ENCODE measurements around the gene KRT75.

DNA sequence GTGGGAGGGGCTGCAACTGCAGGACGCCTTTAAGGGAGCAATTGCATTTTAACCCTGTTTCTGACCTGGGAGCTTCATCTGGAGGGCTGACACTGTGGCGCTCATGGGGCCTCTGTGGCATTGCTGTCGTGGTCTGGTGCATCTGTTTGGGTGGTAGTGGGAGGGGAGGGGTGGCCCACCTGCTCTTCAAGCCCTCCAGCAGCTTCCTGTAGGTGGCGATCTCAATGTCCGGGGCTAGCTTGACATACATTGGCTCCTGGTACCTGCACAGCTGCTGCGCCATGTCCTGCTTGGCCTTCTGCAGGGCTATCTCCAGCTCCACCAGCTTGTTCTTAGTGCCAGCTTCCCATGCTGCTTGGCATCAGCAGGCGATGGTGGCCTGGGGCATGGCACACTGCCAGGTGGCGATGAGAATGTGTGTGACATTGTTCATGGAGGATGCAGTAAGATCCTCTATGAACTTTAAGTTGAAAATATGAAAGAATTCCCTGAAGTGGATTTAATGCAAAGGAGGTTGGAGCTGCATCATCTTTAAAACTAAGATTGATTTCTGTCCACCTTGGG is 20.3 kb downstream of the KRT75 start:
- TF ChIP-seq, protein P1, sequence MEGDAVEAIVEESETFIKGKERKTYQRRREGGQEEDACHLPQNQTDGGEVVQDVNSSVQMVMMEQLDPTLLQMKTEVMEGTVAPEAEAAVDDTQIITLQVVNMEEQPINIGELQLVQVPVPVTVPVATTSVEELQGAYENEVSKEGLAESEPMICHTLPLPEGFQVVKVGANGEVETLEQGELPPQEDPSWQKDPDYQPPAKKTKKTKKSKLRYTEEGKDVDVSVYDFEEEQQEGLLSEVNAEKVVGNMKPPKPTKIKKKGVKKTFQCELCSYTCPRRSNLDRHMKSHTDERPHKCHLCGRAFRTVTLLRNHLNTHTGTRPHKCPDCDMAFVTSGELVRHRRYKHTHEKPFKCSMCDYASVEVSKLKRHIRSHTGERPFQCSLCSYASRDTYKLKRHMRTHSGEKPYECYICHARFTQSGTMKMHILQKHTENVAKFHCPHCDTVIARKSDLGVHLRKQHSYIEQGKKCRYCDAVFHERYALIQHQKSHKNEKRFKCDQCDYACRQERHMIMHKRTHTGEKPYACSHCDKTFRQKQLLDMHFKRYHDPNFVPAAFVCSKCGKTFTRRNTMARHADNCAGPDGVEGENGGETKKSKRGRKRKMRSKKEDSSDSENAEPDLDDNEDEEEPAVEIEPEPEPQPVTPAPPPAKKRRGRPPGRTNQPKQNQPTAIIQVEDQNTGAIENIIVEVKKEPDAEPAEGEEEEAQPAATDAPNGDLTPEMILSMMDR (tag by site-specific recombination; IDR thresholded peaks at IDR 0.05): no peak
- TF ChIP-seq ZBTB49 (tag by site-specific recombination; IDR thresholded peaks at IDR 0.05; ENCODE audit: low read depth) (no peak), MZF1 (tag by site-specific recombination; IDR thresholded peaks at IDR 0.05; ENCODE audit: borderline replicate concordance) (no peak)
- TF ChIP-seq, protein P2, sequence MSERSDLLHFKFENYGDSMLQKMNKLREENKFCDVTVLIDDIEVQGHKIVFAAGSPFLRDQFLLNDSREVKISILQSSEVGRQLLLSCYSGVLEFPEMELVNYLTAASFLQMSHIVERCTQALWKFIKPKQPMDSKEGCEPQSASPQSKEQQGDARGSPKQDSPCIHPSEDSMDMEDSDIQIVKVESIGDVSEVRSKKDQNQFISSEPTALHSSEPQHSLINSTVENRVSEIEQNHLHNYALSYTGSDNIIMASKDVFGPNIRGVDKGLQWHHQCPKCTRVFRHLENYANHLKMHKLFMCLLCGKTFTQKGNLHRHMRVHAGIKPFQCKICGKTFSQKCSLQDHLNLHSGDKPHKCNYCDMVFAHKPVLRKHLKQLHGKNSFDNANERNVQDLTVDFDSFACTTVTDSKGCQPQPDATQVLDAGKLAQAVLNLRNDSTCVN (tag by site-specific recombination; optimal IDR thresholded peaks at IDR 0.05): no peak

All from HEK293 (cell line).